HG03575 (cell line): ENCODE measurements around the gene PKD2L2.

Source experiments
- ATAC-seq: cut with Tn5 transposase; IDR thresholded peaks from one replicate; pipeline ENCODE4 v1.9.1; 2021; ENCODE audit not compliant: unreplicated experiment, insufficient number of reproducible peaks, low FRiP score; ENCODE audit errors: extremely low read depth

PKD2L2 gene

DNA sequence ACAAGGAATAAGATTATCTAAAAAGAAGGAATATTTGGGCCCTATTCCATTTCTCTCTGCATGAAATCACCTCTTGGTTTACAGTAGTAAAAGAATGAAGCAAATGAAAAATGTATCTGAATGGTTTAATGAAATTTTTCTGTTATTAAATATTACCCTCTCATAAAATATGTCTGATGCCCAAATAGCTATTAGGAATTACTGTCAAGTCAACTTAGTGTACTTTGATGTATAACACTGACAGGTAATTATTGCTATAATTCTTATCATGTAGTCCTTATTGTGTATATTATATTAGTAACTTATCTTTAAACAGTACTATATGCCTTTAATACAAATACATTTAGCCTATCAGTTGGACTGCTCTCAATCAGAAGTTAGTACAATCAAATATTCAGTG is 13.2 kb upstream of the PKD2L2 start:
- ATAC-seq: no peak

DNA sequence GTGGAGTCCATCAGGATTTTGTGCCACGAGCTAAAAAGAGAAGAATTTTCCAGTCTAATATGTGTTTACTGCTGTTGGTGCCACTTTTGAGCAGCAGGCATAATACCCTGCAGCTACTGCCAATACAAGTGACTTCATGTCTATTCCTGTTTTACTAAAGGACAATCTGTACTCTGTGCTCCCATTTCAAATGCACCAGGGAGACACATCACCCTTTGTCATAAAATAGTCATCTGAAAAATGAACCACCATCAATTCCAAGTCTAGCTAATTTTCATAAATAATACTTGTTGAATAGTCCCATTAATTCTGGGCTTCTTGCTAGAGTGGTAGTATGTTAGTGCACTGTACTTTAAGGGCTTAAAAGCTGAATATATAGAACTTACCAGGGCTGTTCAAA is 8.9 kb upstream of the PKD2L2 start:
- no peak for ATAC-seq

DNA sequence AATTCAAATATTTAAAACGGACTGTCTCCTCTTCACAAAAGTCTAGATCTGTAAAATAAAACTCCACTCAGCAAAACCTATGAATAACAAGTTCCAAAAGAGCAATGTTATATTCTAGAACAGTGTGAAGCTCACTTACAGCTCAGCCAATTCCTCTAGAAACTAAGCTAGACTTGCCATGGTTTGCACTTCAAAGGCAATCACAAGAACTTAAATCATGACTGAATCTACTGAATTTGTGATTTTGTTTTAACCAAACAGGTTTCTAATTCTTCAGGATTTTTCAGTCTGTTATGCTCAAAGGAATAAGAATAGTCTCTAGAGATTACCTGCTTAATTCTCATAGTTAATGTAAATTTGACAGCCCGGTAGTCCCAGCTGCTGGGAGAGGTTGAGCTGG is 1.4 kb upstream of the PKD2L2 start:
- ATAC-seq: no peak

DNA sequence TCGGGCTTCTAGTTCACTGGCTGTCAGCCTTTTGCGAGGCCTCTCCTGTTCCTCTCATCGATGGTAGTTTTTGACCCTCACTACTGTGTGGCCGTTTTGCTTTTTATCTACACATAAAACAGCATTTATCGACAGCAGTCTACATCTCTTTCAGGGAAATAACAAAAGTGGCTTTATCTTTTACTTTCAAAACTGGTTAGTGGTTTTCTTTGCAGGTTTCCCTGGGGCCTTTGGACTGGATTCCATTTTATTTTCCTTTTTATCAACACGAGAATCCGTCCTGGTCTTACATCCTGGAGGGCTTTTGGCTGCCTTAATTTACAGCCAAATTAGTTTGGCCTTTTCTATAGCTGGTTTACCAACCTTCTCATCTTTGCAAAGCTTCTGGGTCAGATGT is 793 bp upstream of the PKD2L2 start:
- ATAC-seq: no peak

- no peak for ATAC-seq
Measured at GRCh38 chr5:137890845-137891244, 1.6 kb downstream of the PKD2L2 start.

DNA sequence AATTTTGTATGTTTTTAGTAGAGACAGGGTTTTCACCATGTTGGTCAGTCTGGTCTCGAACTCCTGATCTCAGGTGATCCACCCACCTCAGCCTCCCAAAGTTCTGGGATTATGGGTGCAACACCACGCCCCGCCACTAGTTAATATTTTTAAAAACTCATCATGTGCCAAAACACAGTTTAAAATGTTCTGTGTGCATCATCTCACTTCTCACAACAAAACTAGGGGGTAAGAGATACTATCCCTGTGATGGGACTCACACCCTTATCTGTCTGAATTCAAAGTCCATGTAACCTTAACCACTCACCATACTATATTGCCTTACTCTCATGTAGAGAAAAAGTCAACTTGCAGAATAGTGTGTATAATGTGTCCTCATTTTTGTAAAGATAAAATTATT is 2.6 kb downstream of the PKD2L2 start:
- no peak for ATAC-seq

GRCh38 chr5:137894586-137894985 is 5.3 kb downstream of the PKD2L2 start:
- no peak for ATAC-seq

- ATAC-seq: no peak
Measured at GRCh38 chr5:137896560-137896959, 7.3 kb downstream of the PKD2L2 start.

GRCh38 chr5:137899493-137899892 is 10.2 kb downstream of the PKD2L2 start:
- no peak for ATAC-seq

DNA sequence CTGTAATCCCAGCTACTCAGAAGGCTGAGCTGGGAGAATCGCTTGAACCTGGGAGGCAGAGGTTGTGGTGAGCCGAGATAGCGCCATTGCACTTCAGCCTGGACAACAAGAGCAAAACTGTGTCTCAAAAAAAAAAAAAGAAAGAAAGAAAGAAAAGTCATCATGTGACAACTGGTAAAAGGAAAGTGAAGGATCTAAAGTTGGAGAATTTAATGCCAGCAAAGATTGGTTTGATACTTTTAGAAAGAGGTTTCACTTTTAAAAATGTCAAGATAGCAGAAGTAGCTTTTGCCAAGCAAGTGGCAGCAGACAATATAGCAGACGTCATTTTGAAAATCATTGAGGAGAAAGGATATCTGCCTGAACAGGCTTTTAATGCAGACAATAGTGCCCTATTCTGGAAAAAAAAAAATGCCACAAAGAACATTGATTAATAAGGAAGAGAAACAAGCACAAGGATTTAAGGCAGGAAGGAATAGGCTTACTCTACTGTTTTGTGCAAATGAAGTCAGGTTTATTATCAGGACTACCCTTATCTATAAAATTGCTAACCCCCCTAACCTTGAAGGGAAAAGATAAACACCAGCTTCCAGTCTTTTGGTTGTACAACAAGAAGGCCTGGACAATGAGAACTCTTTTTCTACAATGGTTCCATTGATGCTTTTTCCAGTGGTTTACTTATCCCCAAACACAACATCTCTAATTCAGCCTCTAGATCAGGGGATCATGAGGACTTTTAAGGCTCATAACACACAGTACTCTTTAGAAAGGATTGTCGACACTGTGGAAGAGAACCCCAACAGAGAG is 12.0 kb downstream of the PKD2L2 start:
- ATAC-seq: no peak

DNA sequence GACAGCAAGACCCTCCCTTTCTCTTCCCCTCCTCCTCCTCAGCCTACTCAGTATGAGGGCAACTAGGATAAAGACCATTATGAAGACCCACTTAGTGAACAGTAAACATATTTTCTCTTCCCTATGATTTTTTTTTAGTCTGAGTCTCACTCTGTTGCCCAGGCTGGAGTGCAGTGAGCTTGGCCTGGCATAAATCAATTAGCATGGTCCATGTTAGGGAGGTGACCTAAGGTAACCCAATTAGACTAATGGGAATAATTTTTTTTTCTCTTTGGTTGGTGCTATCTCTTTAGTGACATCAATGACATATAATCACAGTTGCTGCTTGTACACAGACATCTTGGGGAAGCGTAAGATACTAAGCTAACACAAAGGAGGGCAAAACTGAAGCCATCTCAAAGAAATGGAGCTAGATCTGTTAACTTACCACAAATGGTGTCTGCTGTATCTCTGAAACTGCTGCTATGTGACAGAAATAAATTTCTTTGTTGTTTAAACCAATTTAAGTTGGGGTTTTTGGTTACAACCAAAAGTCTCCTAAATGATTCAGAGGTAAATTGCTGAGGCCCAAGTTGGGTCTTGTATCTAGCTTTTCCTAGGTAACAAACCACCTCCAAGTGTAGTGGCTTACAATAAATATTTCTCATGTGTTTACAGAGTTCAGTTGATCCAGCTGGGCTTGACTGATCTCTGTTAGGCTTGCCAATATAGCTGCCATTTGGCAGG is 13.3 kb downstream of the PKD2L2 start:
- ATAC-seq: no peak

DNA sequence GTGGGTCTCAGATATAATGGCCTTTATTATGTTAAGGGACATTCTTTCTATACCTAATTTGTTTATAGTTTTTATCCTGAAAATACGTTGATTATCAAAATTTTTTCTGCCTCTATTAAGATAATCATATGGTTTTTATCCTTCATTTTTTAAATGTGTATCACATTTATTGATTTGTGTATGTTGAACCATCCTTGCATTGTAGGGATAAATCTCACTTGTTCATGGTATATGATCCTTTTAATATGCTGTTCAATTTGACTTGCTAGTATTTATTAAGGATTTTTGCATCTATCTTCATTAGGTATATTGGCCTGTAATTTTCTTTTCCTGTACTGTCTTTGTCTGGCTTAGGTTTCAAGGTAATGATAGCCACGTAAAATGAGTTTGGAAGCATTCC is 25.5 kb downstream of the PKD2L2 start:
- no peak for ATAC-seq

DNA sequence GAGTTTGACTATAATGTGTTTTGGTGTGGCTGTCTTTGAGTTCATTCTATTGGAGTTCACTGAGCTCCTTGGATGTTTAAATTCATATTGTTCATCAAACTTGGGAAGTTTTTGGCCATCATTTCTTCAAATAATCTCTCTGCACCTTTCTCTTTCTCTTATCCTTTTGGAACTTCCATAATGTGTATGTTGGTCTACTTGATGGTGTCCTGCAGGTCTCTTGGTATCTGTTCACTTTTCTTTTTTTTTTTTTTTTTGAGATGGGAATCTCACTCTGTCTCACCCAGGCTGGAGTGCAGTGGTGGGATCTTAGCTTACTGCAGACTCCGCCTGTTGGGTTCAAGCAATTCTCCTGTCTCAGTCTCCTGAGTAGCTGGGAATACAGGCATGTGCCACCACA is 27.7 kb downstream of the PKD2L2 start:
- ATAC-seq: no peak

DNA sequence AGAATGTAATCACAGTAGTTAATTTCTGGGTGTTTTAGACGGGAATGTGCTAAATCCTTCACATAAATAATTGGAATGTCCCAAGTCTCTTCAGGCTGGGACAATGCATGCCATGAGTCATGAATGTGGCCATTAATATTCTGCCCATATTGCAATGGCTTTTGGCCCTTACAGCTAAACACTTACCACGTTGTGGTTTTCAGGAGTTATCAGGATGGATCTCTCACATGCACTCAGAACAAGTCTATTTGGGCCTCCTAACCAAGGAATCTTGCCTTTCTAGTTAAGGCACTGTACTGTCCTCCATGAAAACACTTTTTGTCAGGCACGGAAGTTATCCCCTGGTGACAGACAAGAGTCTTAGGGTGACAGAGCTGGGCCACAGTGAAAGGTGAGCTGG is 32.7 kb downstream of the PKD2L2 start:
- ATAC-seq: no peak

DNA sequence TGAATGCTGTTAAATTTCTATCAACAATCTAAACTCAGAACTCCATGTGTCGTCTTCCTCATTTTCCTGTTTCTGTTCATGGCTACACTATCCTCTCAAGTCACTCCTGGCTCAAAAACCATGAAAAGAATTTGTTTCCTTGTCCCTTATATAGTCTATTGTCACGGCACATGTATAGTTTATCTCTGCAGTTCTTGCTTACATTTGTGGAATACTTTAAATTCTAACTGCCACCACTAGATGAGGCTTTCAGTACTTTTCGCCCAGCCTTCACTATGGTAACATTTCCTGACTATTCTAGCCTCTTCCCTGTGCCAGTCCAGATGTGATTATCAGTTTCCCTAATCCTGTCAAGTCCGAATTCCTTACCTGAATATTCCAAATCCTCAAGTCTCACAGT is 34.6 kb downstream of the PKD2L2 start:
- ATAC-seq: no peak

DNA sequence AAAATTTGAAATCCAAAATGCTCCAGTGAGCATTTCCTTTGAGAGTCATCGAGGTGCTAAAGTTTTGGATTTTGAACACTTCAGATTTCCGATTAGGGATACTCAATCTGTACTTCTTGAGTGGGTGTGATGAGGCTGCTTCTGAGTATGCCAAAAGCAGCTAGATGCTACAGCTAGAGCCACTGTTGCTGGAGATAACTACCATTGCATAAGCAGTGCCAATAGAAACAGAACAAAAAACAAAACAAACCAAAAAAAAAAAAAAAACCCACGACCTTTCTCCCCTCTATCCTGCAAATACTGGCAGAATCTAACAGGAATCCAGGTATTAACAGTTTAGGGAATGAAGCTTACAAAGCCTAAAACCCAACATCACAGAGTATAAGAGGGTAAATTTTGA is 43.5 kb downstream of the PKD2L2 start:
- ATAC-seq: no peak

GRCh38 chr5:137933491-137933911 is 44.2 kb downstream of the PKD2L2 start:
- no peak for ATAC-seq

DNA sequence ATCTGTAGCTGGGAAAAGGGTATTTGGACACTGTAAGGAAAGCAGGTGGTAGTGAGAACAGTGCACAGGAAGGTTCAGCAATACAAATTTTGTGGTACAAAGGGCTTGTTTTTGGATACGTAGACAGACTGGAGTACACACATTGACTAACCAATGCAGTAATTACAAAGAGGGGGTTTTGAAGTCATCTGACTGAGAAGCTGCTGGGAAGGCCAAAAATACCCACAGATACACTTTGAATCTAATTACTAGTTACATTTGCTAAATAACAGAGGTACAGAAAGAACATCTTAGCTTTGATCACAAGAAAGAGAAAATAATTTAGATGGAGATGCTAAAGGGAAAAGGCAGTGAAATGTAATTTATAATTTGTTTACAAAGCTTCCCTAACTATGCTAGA is 45.9 kb downstream of the PKD2L2 start:
- ATAC-seq: no peak

GRCh38 chr5:137935694-137936093 is 46.4 kb downstream of the PKD2L2 start:
- no peak for ATAC-seq

DNA sequence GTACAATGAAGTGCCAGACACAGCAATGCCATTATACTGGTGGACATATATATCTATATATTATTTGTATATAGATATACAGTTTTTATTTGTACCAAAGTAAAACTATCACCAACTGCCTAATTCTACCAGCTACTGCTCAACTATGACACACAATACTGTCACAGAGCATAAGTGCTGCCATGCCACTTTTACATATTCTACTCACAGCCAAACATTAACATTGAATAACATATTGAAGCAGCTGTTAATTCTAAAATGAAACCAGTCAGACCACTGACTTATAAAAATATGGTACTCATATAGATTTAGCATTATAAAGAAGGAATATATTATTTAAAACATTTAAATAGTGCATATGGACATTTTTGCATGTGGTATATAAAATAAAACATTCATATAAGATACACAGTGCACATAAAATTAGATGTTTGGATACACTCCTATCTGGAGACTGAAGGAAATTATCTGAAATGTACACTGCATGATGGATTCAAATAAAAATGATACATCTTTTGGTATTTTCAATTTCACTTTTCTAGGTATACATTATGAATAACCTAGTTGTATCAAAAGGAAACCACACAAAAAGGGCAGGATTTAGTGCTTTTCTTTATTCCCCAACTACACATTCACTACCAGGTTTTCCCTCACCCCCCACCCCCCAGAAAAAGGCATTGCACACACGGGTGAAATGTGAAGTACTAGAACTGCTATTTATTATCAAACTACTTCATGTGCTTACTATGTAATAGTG is 48.9 kb downstream of the PKD2L2 start:
- ATAC-seq: no peak
